HUES48 (cell line): ENCODE data around the gene IL20RA.

ENCODE experiments used
- H3K27ac ChIP-seq: one replicate; pipeline ENCODE4 v1.7.0; 2013; ENCODE audit warnings: low read depth, low read length, inconsistent platforms
- H3K27me3 ChIP-seq: 2 replicates; pipeline ENCODE4 v1.6.1; 2013; ENCODE audit warnings: mild to moderate bottlenecking, low read length; ENCODE audit not compliant: control insufficient read depth, insufficient read depth
- H3K36me3 ChIP-seq: 2 replicates; pipeline ENCODE4 v1.6.1; 2013; ENCODE audit warnings: low read length; ENCODE audit not compliant: control insufficient read depth, insufficient read depth
- H3K4me1 ChIP-seq: 2 replicates; pipeline ENCODE4 v1.6.1; 2013; ENCODE audit warnings: mild to moderate bottlenecking, low read length; ENCODE audit not compliant: control insufficient read depth, insufficient read depth
- H3K4me3 ChIP-seq: 2 replicates; pipeline ENCODE4 v1.5.1; 2013; ENCODE audit warnings: mild to moderate bottlenecking, low read depth, low read length
- H3K9ac ChIP-seq: 2 replicates; pipeline ENCODE4 v1.6.1; 2013; ENCODE audit warnings: mild to moderate bottlenecking, low read depth, low read length, moderate library complexity
- H3K9me3 ChIP-seq: 2 replicates; pipeline ENCODE4 v1.6.1; 2013; ENCODE audit warnings: low read length; ENCODE audit not compliant: control insufficient read depth, insufficient read depth

IL20RA gene

GRCh38 chr6:137044366-137045221, at the start of gene IL20RA:
Gene IL20RA, minus strand, starts transcription at chr6:137044965. Its CDS starts 237 bp downstream, at chr6:137044728.
- Histone ChIP-seq H3K4me3 (peak within 1 kb of the TSS; percentile 79), H3K27me3 (peaks cover 51% of the 10 kb centered on the region), H3K4me1 (no peaks in the 10 kb centered on the region), H3K36me3 (no peaks in the 10 kb centered on the region), H3K9ac (peak within 1 kb of the TSS; percentile 48; the same call in 1 of the 2 replicates), H3K9me3 (no peaks in the 10 kb centered on the region), H3K27ac (no peak within 1 kb of the TSS)

GRCh38 chr6:137093183-137094069, 48.7 kb upstream of the IL20RA start:
- Histone ChIP-seq H3K9ac (no peak overlapping the region), H3K4me3 (no peak overlapping the region), H3K4me1 (no peaks in the 10 kb centered on the region), H3K9me3 (no peaks in the 10 kb centered on the region), H3K27ac (no peak overlapping the region), H3K27me3 (no peaks in the 10 kb centered on the region), H3K36me3 (no peaks in the 10 kb centered on the region)

- no peak overlapping the region for H3K9ac ChIP-seq
- no peaks in the 10 kb centered on the region for H3K4me1 ChIP-seq
- no peaks in the 10 kb centered on the region for H3K27me3 ChIP-seq
- H3K27ac ChIP-seq: no peak overlapping the region
- no peak overlapping the region for H3K4me3 ChIP-seq
- H3K9me3 ChIP-seq: no peaks in the 10 kb centered on the region
- no peaks in the 10 kb centered on the region for H3K36me3 ChIP-seq
Measured at GRCh38 chr6:137092018-137092417, 47.3 kb upstream of the IL20RA start.

GRCh38 chr6:137089305-137089704, 44.5 kb upstream of the IL20RA start:
- no peak overlapping the region for H3K4me3 ChIP-seq
- no peaks in the 10 kb centered on the region for H3K36me3 ChIP-seq
- no peaks in the 10 kb centered on the region for H3K4me1 ChIP-seq
- H3K9ac ChIP-seq: no peak overlapping the region
- H3K27me3 ChIP-seq: no peaks in the 10 kb centered on the region
- H3K9me3 ChIP-seq: no peaks in the 10 kb centered on the region
- no peak overlapping the region for H3K27ac ChIP-seq

GRCh38 chr6:137087902-137088301, 43.1 kb upstream of the IL20RA start:
- H3K4me1 ChIP-seq: no peaks in the 10 kb centered on the region
- H3K27me3 ChIP-seq: no peaks in the 10 kb centered on the region
- H3K27ac ChIP-seq: no peak overlapping the region
- no peak overlapping the region for H3K9ac ChIP-seq
- no peaks in the 10 kb centered on the region for H3K9me3 ChIP-seq
- no peak overlapping the region for H3K4me3 ChIP-seq
- H3K36me3 ChIP-seq: no peaks in the 10 kb centered on the region

- no peak overlapping the region for H3K27ac ChIP-seq
- no peak overlapping the region for H3K4me3 ChIP-seq
- H3K9ac ChIP-seq: no peak overlapping the region
- no peaks in the 10 kb centered on the region for H3K4me1 ChIP-seq
- H3K36me3 ChIP-seq: no peaks in the 10 kb centered on the region
- H3K9me3 ChIP-seq: no peaks in the 10 kb centered on the region
- no peaks in the 10 kb centered on the region for H3K27me3 ChIP-seq
Measured at GRCh38 chr6:137086031-137086430, 41.3 kb upstream of the IL20RA start.

GRCh38 chr6:137084865-137085617, 40.3 kb upstream of the IL20RA start:
- H3K9ac ChIP-seq: no peak overlapping the region
- no peak overlapping the region for H3K4me3 ChIP-seq
- H3K36me3 ChIP-seq: no peaks in the 10 kb centered on the region

GRCh38 chr6:137084090-137084489, 39.3 kb upstream of the IL20RA start:
- Histone ChIP-seq H3K27me3 (no peaks in the 10 kb centered on the region), H3K27ac (no peak overlapping the region)

More at GRCh38 chr6:137084865-137085617, 40.3 kb upstream of the IL20RA start:
- no peak overlapping the region for H3K27ac ChIP-seq
- H3K4me1 ChIP-seq: no peaks in the 10 kb centered on the region
- H3K27me3 ChIP-seq: no peaks in the 10 kb centered on the region
- no peaks in the 10 kb centered on the region for H3K9me3 ChIP-seq

GRCh38 chr6:137081997-137082396, 37.2 kb upstream of the IL20RA start:
- H3K27me3 ChIP-seq: no peaks in the 10 kb centered on the region
- H3K4me1 ChIP-seq: no peaks in the 10 kb centered on the region
- H3K9ac ChIP-seq: no peak overlapping the region
- H3K36me3 ChIP-seq: no peaks in the 10 kb centered on the region
- no peak overlapping the region for H3K27ac ChIP-seq
- no peaks in the 10 kb centered on the region for H3K9me3 ChIP-seq
- H3K4me3 ChIP-seq: no peak overlapping the region

More at GRCh38 chr6:137084090-137084489, 39.3 kb upstream of the IL20RA start:
- Histone ChIP-seq H3K4me3 (no peak overlapping the region), H3K9me3 (no peaks in the 10 kb centered on the region), H3K36me3 (no peaks in the 10 kb centered on the region), H3K4me1 (no peaks in the 10 kb centered on the region), H3K9ac (no peak overlapping the region)

- H3K36me3 ChIP-seq: no peaks in the 10 kb centered on the region
- no peak overlapping the region for H3K4me3 ChIP-seq
- H3K9ac ChIP-seq: no peak overlapping the region
- 0 out of 2 replicates have a peak, but pooled peaks cover 3% of the 10 kb centered on the region for H3K4me1 ChIP-seq
- no peak overlapping the region for H3K27ac ChIP-seq
- H3K9me3 ChIP-seq: no peaks in the 10 kb centered on the region
- no peaks in the 10 kb centered on the region for H3K27me3 ChIP-seq
Measured at GRCh38 chr6:137080711-137081110, 35.9 kb upstream of the IL20RA start.
